ENCODE data around the gene TBC1D8. TPM values are rescaled to one million over a fixed set of nuclear protein-coding genes. Genes with fewer than 3 reads are reported as not detected.

Gene TBC1D8
- total and polyA plus RNA-seq, 9 of the 15 experiments (the other 6 are each of a cell fraction or from before 2014, with no cell fraction given) = 0.36 to 1.3 (median 0.82) TPM

- TF ChIP-seq AFF1 (IDR thresholded peaks at IDR 0.05; ENCODE audit: low read depth in 1 of 2, partially characterized antibody in 2 of 2) = no peak
- TF ChIP-seq LARP7 (IDR thresholded peaks at IDR 0.05) = no peak
- no peak for TF ChIP-seq DPF2 (IDR thresholded peaks at IDR 0.05)
- no peak for TF ChIP-seq KLF16 (IDR thresholded peaks at IDR 0.05)
- no peak for TF ChIP-seq CBFB (CRISPR knock-in tag; IDR thresholded peaks at IDR 0.05)
- no peak for TF ChIP-seq GATAD2B (IDR thresholded peaks at IDR 0.05; ENCODE audit: borderline replicate concordance)
- no peak for TF ChIP-seq NFE2 (IDR thresholded peaks at IDR 0.05; ENCODE audit: low read depth)
- TF ChIP-seq HMBOX1 (IDR thresholded peaks at IDR 0.05) = no peak
- no peak for TF ChIP-seq ZC3H4 (CRISPR knock-in tag; IDR thresholded peaks at IDR 0.05; ENCODE audit: borderline replicate concordance)
- no peak for TF ChIP-seq ID3 (CRISPR knock-in tag; IDR thresholded peaks at IDR 0.05)
- no peak for TF ChIP-seq ID3 (tag; IDR thresholded peaks at IDR 0.05)
- TF ChIP-seq TCF7 (IDR thresholded peaks at IDR 0.05; ENCODE audit: borderline replicate concordance) = no peak
- TF ChIP-seq IRF9 (tag; IDR thresholded peaks at IDR 0.05) = no peak
- no peak for TF ChIP-seq E2F1 (CRISPR knock-in tag; IDR thresholded peaks at IDR 0.05)
- TF ChIP-seq ZNF444 (CRISPR knock-in tag; IDR thresholded peaks at IDR 0.05) = no peak
These were observed 173.7 kb downstream of the TBC1D8 start (continued) for GRCh38 chr2:100977511-100977910.

Data from K562 (cell line).